Right cardiac atrium (tissue), 5 donors: ENCODE data around the gene MFRP. TPM values are rescaled to one million over a fixed set of nuclear protein-coding genes. Genes with fewer than 3 reads are reported as not detected.

Source experiments
- ATAC-seq, 2 donors: fragments of 200-7000 bp; cut with Tn5 transposase; one replicate each; pipeline versions ENCODE4 v1.8.0 to v1.9.1; 2020; ENCODE audit warnings: moderate library complexity in 2 of 2, mild to moderate bottlenecking in 1 of 2
- DNase-seq, 3 donors: peaks; one replicate each; pipeline ENCODE4 v3.0.0-alpha.2; 2020
- H3K27ac ChIP-seq: one replicate; pipeline ENCODE4 v1.5.1; 2013; ENCODE audit warnings: mild to moderate bottlenecking, low read length, control low read depth, moderate library complexity
- H3K27me3 ChIP-seq: one replicate; pipeline ENCODE4 v1.6.1; 2013; ENCODE audit not compliant: control insufficient read depth, insufficient read depth
- H3K4me1 ChIP-seq: one replicate; pipeline ENCODE4 v1.6.1; 2013; ENCODE audit warnings: low read length; ENCODE audit not compliant: control insufficient read depth, insufficient read depth
- H3K4me3 ChIP-seq: one replicate; pipeline ENCODE4 v1.5.1; 2013; ENCODE audit warnings: low read length, control low read depth
- H3K9me3 ChIP-seq: one replicate; pipeline ENCODE4 v1.6.1; 2013; ENCODE audit warnings: low read length; ENCODE audit not compliant: control insufficient read depth
- WGBS: extraction: QIAGEN DNeasy Blood & Tissue Kit; methylation state at CpG from one replicate; pipeline ENCODE4 v1.1.7; 2013; 5-methylcytosine and 5-hydroxymethylcytosine counted together
- intact Hi-C, 4 donors: fragments of 100-400 bp; cut with DNase I; formaldehyde crosslinking; loops; one replicate each; pipeline versions ENCODE4 v1.11.0 to v1.14.0; 2022 to 2023
- polyA plus RNA-seq: library from polyadenylated mRNA; stranded (reverse); fragments of 200-250 nt; gene quantifications from one replicate; pipeline ENCODE4 v1.2.3, GENCODE V29; 2013
- total RNA-seq, 4 donors: library from RNA; stranded (reverse); fragmentation: NEBNext Ultra II Directional; extraction: Animal tissue kit (Norgen Biotek cat#: 25700); gene quantifications; one replicate each; pipeline ENCODE4 v1.2.1, GENCODE V29; 2021
- donor health status: healthy with polysubstance abuse.
- donor health status: DM: no; HTN: yes; CAD: no.
- donor health status: DM: no; HTN: no; CAD: no.
- donor health status: DM: no; HTN: yes; CAD: no; lungs with severe emphysema.
- donor health status: DM: yes; HTN: yes; CAD: no.

Gene MFRP
- total and polyA plus RNA-seq, 5 donors: 0.02 to 0.06 TPM; not detected in 3

DNA sequence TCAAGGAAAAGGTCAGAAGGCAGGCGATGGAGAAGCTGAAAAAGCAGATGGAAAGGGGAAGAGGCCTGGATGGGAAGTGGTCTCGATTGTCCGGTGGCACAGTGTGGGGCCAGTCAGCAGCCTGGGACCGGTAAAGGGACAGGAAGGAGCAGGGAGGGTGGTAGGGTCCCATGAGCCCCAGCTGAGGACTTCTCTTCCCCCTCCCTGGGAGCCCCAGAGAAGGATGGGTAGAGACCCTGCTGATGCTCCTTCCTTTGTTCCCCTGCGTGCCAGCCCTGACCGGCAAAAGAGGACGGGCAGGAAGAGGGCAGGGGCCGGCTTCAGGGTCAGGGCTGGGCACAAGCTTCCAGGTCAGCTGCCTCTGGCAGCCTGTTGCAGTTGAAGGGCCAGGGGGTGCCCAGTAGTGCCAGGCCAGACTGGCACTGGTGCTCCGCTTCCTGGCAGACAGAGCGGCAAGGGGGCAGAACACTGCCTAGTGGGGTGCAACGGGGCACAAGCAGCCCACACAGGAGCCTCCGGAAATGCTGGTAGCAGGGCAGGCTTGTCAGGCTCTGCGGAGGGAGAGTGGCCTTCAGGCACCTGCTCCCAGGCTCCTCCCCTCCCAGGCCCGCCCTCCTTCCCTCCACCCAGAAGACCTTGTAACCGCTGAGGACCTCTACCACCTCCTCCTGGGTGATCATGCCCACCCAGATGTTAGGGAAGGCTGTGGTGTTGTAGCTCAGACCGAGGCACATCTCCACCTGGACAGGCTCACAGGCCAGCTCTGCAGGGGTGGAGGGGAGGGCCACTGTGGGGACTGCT lies 5.1 kb downstream of the MFRP start:
- WGBS: 55% methylated on average over 16 of the region's 16 CpGs
- Histone ChIP-seq H3K27me3 (no peaks in the 10 kb centered on the region), H3K4me1 (peaks cover 14% of the 10 kb centered on the region), H3K4me3 (no peak overlapping the region), H3K9me3 (no peaks in the 10 kb centered on the region), H3K27ac (peak overlapping the region; percentile 59)
- peak in 1 of 3 donors; percentile 67 for DNase-seq
- intact Hi-C loops: no loop called here
- ATAC-seq: peak in 1 of 2 donors; percentile 1

DNA sequence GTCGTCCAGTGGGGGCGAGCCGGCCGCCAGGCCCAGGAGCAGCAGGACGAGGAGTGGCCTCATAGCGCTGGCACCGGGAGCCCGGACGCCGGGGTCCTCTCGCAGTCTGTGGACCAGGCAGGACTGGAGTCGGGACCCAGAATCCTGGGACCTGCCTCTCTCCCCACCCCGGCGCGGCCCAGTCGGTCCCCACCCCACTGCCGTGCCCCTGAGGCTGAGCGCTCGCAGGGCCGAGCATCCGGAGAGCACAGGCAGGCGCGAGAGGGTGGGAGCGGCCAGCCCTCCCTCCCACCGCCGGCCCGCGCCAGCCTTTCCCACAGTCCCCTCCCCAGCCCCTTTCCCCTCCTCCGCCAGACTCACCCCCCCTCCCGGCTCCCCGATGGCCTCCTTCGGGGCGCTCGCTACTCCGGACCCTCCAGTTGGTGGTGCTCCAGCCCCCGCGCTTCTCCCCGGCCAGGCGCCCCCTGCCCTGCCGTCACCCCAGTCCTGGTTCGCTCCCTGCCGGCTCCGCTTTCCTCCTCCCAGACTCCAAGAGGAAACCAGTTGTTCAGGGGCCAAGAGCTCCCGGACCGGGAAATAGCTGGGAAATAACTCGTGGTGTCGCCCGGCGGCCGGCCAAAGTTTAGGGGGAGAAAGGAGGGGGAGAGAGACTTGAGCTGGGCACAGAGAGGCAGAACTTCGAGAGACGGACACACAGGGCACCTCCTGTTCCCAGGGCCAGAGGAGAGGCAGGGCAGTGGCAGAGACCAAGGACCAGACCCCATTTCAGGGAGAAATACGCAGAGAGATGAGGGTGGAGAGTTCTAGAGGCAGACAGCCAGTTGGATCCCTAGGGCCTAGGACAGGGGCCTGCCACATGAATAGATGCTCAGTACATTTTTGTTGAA lies 5.9 kb downstream of the MFRP start, which contains the start of gene C1QTNF5:
Gene C1QTNF5 (minus strand): TSS at position 549 of the 887 bp plus-strand sequence. CDS start 486 bp downstream, at position 63.
- WGBS: 3% methylated on average over 53 of the region's 53 CpGs
- Histone ChIP-seq H3K27me3 (no peaks in the 10 kb centered on the region), H3K27ac (peak within 1 kb of the TSS; percentile 59), H3K9me3 (no peaks in the 10 kb centered on the region), H3K4me3 (peak within 1 kb of the TSS; percentile 44), H3K4me1 (peaks cover 14% of the 10 kb centered on the region)
- intact Hi-C loops: no loop called here
- peak; percentile 91 to 97 (median 96) for DNase-seq
- peak; percentile 64 to 74 for ATAC-seq

DNA sequence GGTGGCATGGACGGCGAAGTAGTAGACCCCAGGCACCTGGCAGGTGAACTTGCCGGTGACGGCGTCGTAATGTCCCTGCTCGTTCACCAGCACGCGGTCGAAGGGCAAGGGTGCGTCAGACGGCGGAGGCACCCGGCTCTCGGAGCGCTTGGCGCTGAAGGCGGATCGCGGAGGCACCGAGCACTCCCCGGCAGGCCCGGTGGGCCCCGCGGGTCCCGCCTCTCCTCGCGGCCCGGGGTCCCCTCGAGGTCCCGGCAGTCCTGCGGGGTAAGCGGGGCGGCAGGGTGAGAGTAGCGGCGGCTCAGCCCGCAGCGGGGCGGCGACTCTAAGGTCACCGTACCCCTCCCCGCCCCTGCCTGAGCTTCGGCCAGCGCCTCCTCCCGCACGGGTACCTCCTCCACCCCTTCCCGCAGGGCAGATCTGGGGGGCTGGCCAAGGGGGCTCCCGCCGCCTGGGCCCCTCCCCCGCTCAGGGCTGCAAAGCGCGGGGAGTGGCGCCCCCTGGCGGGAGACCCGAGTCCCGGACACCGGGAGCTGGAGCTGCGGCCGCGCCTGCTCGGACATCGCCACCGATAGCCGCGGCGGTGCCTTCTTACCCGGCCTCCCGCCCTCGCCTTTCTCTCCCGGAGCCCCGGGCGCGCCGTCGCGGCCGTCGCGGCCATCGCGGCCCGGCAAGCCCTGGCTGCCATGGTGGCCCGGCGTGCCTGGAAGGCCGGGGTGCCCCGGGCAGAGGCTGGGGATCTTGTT lies 6.7 kb downstream of the MFRP start:
- Histone ChIP-seq H3K27me3 (no peaks in the 10 kb centered on the region), H3K4me3 (peak overlapping the region; percentile 44)
- intact Hi-C loops: no loop called here

DNA sequence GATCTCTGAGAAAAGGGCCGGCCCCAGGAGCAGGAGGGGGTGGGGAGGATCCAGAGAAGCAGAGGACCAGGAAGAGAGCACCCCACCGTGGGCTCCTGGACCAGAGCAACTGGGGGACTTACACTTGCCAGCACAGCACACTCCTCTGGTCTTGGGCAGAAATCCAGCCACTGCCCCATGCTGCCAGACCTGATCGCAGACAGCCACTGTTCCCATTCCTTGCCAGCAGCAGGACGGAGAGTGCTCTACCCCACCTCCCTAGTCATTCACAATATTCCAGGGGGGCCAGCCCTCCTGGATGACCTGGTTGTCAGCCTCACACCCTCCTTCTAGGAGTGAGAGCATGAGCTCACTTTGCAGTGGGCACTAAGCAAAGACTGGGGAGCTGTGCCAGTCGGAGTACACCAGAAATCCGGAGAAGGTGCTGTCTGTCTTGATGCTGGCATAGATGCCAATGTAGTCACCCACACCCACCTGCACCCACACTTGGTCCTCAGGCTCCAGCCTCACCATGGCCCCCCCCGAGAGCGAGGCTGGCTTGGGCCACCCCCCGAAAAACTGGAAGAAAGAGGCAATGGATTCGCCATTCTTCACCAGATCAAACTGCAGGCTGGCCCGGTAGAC lies 7.4 kb downstream of the MFRP start:
- Histone ChIP-seq H3K4me3 (peak overlapping the region; percentile 44), H3K27me3 (no peaks in the 10 kb centered on the region), H3K27ac (peak overlapping the region; percentile 59), H3K9me3 (no peaks in the 10 kb centered on the region), H3K4me1 (peaks cover 21% of the 10 kb centered on the region)
- intact Hi-C loops: no loop called here
- peak; percentile 40 to 71 (median 69) for DNase-seq
- ATAC-seq: no peak
- 36% methylated on average over 11 of the region's 11 CpGs for WGBS

More for the DNA sequence above, 6.7 kb downstream of the MFRP start:
- Histone ChIP-seq H3K9me3 (no peaks in the 10 kb centered on the region), H3K4me1 (peaks cover 21% of the 10 kb centered on the region), H3K27ac (peak overlapping the region; percentile 59)
- WGBS: 2% methylated on average over 86 of the region's 86 CpGs
- DNase-seq: peak; percentile 83 to 93 (median 91)
- peak; percentile 66 to 68 for ATAC-seq

DNA sequence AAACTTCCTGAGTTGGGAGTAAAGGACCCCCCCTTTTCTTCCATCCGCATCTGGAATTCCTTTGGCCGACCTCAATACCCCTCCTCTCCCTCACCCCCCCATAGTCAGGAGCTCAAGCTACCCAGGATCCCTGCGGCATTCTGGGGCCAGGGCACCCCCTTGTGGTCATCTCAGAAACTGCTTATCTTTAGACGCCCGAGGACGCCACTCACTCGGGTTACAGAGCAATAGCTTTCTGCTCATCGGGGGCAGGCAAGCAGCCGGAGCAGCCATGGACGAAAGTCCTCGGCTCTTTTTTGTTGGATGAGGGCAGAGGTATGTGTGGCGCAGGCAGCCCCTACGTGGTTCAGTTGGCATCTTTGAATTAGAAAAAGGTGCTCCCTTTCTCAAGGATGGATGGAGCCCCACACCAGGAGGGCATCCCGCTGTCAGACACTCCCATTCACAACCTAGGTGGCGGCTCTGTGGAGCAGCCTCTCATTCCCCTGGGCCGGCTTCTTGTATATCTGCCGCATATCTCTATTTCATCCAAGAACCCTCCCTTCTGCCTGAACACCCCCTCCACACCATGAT lies 8.1 kb downstream of the MFRP start:
- ATAC-seq: peak; percentile 9 to 12
- H3K4me3 ChIP-seq: no peak overlapping the region
- no peak overlapping the region for H3K27ac ChIP-seq
- no peaks in the 10 kb centered on the region for H3K27me3 ChIP-seq
- intact Hi-C loops: no loop called here
- H3K4me1 ChIP-seq: peaks cover 21% of the 10 kb centered on the region
- DNase-seq: peak; percentile 67 to 85 (median 83)
- WGBS: 10% methylated on average over 17 of the region's 17 CpGs
- H3K9me3 ChIP-seq: no peaks in the 10 kb centered on the region

DNA sequence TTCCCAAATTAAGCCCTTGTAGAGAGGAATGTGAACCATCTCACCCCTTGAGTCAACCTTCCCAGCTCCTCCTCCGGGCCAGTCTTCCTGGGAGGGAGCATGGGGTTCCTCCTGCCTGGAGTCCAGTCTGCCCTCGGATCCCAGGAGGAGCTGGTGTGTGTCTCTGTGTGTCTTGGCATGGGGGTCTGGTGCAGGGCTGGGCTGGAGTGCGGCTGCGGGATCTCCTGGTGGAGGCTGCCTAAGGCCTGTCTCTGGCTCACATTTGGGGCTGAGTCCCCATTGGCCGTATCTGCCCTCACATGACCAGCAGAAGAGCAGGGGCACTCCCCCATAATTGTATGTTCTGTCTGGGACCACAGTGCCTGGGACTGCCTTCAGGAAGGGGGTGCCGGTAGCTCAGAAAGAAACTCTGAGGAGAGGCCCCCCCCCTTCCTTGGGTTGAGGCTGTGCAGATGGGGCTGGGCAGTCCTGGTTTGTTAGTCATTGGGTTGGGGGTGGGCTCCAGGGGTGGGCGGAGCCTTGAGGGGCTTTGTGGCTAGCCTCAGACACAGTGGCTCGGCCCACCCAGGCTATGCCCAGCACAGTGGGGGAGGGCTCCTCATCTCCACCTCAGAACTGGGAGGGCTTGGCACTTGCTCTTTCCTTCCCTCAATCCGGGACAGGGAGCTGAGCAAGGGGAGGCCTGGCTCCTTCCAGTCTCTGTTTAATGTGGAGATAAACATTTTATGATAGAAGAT lies 8.8 kb downstream of the MFRP start:
- H3K4me1 ChIP-seq: peaks cover 21% of the 10 kb centered on the region
- intact Hi-C loops: no loop called here
- WGBS: 30% methylated on average over 9 of the region's 9 CpGs
- no peak overlapping the region for H3K27ac ChIP-seq
- H3K27me3 ChIP-seq: no peaks in the 10 kb centered on the region
- no peaks in the 10 kb centered on the region for H3K9me3 ChIP-seq
- DNase-seq (peak in 2 of 3 donors; percentile 48 to 64), ATAC-seq (no peak)
- no peak overlapping the region for H3K4me3 ChIP-seq

DNA sequence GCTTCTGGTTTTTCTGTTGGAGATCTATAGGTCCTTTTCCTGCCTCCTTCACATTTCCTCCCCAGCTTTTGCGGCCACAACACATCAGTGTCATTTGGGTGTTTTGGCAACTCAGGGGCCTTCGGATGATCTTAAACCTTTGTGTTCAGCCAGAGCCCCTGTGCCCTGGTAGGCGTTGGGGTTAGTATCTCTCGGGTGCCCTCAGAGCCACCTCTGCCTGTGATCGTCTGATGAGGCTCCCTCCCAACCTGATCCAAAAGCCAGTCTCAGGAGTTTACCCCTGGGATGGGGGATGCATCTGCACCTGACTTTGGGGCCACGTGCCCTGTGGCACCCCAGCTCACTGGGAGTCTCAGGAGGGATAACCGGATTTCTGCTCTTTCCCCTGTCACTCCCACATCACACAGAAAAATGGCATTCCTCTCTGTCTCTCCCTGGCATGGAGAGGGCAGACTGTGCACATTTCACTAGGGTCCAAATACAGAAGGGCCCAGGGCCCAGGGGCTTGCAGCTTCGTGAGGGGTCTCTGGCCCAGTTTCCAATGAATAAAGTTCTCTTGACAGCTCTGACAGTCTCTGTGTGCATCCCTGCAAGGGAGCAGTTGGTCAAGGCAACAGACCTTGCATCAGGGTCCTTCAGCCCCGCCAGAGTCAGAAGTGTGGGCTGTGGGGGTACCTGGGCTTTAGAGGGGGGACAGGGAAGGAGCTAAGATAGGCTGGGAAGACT lies 9.6 kb downstream of the MFRP start:
- Histone ChIP-seq H3K27me3 (no peaks in the 10 kb centered on the region), H3K4me1 (peaks cover 21% of the 10 kb centered on the region), H3K27ac (no peak overlapping the region), H3K4me3 (no peak overlapping the region), H3K9me3 (no peaks in the 10 kb centered on the region)
- ATAC-seq (no peak), DNase-seq (no peak)
- intact Hi-C loops: no loop called here
- WGBS: 80% methylated on average over 9 of the region's 9 CpGs

DNA sequence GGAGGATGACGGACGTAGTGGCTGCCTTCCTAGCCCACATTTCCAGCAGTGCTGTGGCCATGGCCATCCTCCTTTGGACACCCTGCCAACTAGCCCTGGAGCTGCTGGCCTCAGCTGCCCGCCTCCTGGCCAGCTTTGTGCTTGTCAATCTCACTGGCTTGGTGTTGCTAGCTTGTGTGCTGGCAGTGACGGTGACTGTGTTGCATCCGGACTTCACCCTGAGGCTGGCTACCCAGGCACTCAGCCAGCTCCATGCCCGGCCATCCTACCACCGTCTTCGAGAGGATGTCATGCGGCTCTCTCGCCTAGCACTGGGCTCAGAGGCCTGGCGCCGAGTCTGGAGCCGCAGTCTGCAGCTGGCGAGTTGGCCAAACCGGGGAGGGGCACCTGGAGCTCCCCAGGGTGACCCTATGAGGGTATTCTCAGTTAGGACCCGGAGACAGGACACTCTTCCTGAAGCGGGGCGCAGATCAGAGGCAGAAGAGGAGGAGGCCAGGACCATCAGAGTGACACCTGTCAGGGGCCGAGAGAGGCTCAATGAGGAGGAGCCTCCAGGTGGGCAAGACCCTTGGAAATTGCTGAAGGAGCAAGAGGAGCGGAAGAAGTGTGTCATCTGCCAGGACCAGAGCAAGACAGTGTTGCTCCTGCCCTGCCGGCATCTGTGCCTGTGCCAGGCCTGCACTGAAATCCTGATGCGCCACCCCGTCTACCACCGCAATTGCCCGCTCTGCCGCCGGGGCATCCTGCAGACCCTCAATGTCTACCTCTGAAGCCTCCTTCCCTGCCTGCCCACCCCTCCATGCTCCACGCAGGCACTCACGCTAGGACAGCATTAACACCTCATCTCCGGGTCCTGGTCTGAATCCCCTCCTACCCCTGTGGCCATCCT lies 10.6 kb downstream of the MFRP start:
- no peaks in the 10 kb centered on the region for H3K9me3 ChIP-seq
- H3K4me1 ChIP-seq: peaks cover 15% of the 10 kb centered on the region
- H3K27me3 ChIP-seq: no peaks in the 10 kb centered on the region
- intact Hi-C loops: no loop called here
- ATAC-seq: no peak
- no peak overlapping the region for H3K27ac ChIP-seq
- DNase-seq: peak in 2 of 3 donors; percentile 66
- no peak overlapping the region for H3K4me3 ChIP-seq
- WGBS: 82% methylated on average over 30 of the region's 30 CpGs
